HCT116 (cell line): Measurements from ENCODE around the gene SMIM28. TPM values are rescaled to one million over a fixed set of nuclear protein-coding genes. Genes with fewer than 3 reads are reported as not detected.

ENCODE experiments used
- ATAC-seq: fragments of 200-7000 bp; cut with Tn5 transposase; 2 replicates; pipeline ENCODE4 v1.9.1; 2020; ENCODE audit warnings: mild to moderate bottlenecking, moderate library complexity
- BruUV-seq: library from RNA; stranded (reverse); fragments of 400-500 nt; replicated peaks from 2 replicates; lab custom pipeline; 2021; lab: Mats Ljungman, UMichigan
- CTCF ChIA-PET: fragments of 300-600 bp; sonication (Branson Sonifier 250); formaldehyde crosslinking; loops from one replicate; lab custom pipeline; 2021; ENCODE audit warnings: antibody characterized with exemption; lab: Charles Lee
- POLR2A ChIA-PET: fragments of 300-600, 350-600 bp; sonication (Branson Sonifier 250); formaldehyde crosslinking; loops from one replicate; lab custom pipeline; 2021; ENCODE audit warnings: antibody characterized with exemption; lab: Charles Lee
- RAD21 ChIA-PET, 2 experiments: fragments of 300-600 bp; sonication (Branson Sonifier 250); formaldehyde crosslinking; loops; one replicate each; lab custom pipeline; 2023; ENCODE audit warnings: low total read pairs in 2 of 2; ENCODE audit not compliant: uncharacterized antibody in 2 of 2, unreplicated experiment in 2 of 2, low non-redundant PET in 1 of 2; lab: Charles Lee
- DNase-seq: peaks from one replicate; pipeline ENCODE4 v3.0.0-alpha.2; 2010; ENCODE audit warnings: low read depth, low spot score
- H2AFZ ChIP-seq: fragments of 200-600 bp; shearing (Covaris generic), sonication (generic); 2 replicates; pipeline ENCODE4 v1.6.1; 2017; ENCODE audit warnings: low read depth, mixed run types, mixed read lengths, antibody characterized with exemption, low read length; ENCODE audit not compliant: poor library complexity, severe bottlenecking
- H3K27ac ChIP-seq: 2 replicates; pipeline ENCODE4 v1.5.1; 2012; ENCODE audit warnings: low read depth, low read length
- H3K27me3 ChIP-seq: fragments of 200-600 bp; sonication (generic); 2 replicates; pipeline ENCODE4 v1.6.1; 2016; ENCODE audit warnings: mixed run types, low read length, mixed read lengths; ENCODE audit not compliant: insufficient read depth
- H3K36me3 ChIP-seq, 2 experiments: fragments of 200-500 bp in 1 of 2; fragments of 200-600 bp in 1 of 2; sonication (Bioruptor generic) in 1 of 2; sonication (generic) in 1 of 2; 2 replicates each; pipeline versions ENCODE4 v1.5.1 to v1.6.1; 2014 to 2016; ENCODE audit warnings: low read length in 2 of 2, inconsistent platforms in 1 of 2, mixed read lengths in 1 of 2, mixed run types in 1 of 2; ENCODE audit not compliant: insufficient read depth in 2 of 2, control insufficient read depth in 1 of 2
- H3K4me1 ChIP-seq, 2 experiments: fragments of 200-600 bp in 1 of 2; sonication (generic) in 1 of 2; 2 replicates each; pipeline versions ENCODE4 v1.5.1 to v1.6.1; 2012 to 2017; ENCODE audit warnings: low read length in 2 of 2, inconsistent platforms in 1 of 2, mild to moderate bottlenecking in 1 of 2, mixed read lengths in 1 of 2, mixed run types in 1 of 2, moderate library complexity in 1 of 2; ENCODE audit not compliant: insufficient read depth in 2 of 2, control insufficient read depth in 1 of 2
- H3K4me2 ChIP-seq: fragments of 200-600 bp; sonication (generic); 2 replicates; pipeline ENCODE4 v1.6.1; 2017; ENCODE audit warnings: mixed run types, low read length, mixed read lengths
- H3K4me3 ChIP-seq, 2 experiments: fragments of 200-600 bp in 1 of 2; sonication (generic) in 1 of 2; replicated peaks in 1 of 2; 2 replicates each; pipeline ENCODE4 v1.5.1; 2011 to 2016; ENCODE audit warnings: low read length in 2 of 2, control low read depth in 1 of 2, low read depth in 1 of 2, mild to moderate bottlenecking in 1 of 2, mixed read lengths in 1 of 2, mixed run types in 1 of 2
- H3K79me2 ChIP-seq: fragments of 200-600 bp; sonication (generic); 2 replicates; pipeline ENCODE4 v1.6.1; 2017; ENCODE audit warnings: mild to moderate bottlenecking, mixed run types, low read length, moderate library complexity, mixed read lengths; ENCODE audit not compliant: insufficient read depth
- H3K9ac ChIP-seq: fragments of 200-600 bp; sonication (generic); 2 replicates; pipeline ENCODE4 v1.6.1; 2016; ENCODE audit warnings: low read length, mixed read lengths
- H3K9me2 ChIP-seq: fragments of 200-600 bp; sonication (generic), shearing (Covaris generic); 2 replicates; pipeline ENCODE4 v1.6.1; 2017; ENCODE audit warnings: mixed run types, mild to moderate bottlenecking, moderate library complexity; ENCODE audit not compliant: insufficient read depth
- H3K9me3 ChIP-seq, 2 experiments: fragments of 200-500 bp in 1 of 2; fragments of 200-600 bp in 1 of 2; sonication (Bioruptor generic) in 1 of 2; sonication (generic) in 1 of 2; 2 replicates each; pipeline ENCODE4 v1.6.1; 2014 to 2017; ENCODE audit warnings: low read length in 2 of 2, mixed read lengths in 2 of 2, inconsistent platforms in 1 of 2, low read depth in 1 of 2, mild to moderate bottlenecking in 1 of 2, mixed run types in 1 of 2, moderate library complexity in 1 of 2; ENCODE audit not compliant: control insufficient read depth in 1 of 2, insufficient read depth in 1 of 2
- H4K20me1 ChIP-seq: fragments of 200-600 bp; sonication (generic), shearing (Covaris generic); 2 replicates; pipeline ENCODE4 v1.6.1; 2017; ENCODE audit warnings: mixed run types, mild to moderate bottlenecking, moderate library complexity; ENCODE audit not compliant: insufficient read depth
- ATF3 ChIP-seq: IDR thresholded peaks from 2 replicates; pipeline ENCODE4 v1.6.1; 2012
- CBX3 ChIP-seq: IDR thresholded peaks from 2 replicates; pipeline ENCODE4 v1.6.1; 2012; ENCODE audit warnings: low read depth
- CEBPB ChIP-seq: IDR thresholded peaks from 2 replicates; pipeline ENCODE4 v1.6.1; 2012; ENCODE audit warnings: low read depth
- CTCF ChIP-seq, 3 experiments: fragments of 200-600 bp in 1 of 3; sonication (generic) in 1 of 3; IDR thresholded peaks in 2 of 3; conservative IDR thresholded peaks in 1 of 3; 2 replicates each; pipeline ENCODE4 v1.5.1; 2012 to 2017; ENCODE audit warnings: low read depth in 2 of 3, low read length in 2 of 3, antibody characterized with exemption in 1 of 3, borderline replicate concordance in 1 of 3, control low read depth in 1 of 3, mild to moderate bottlenecking in 1 of 3, mixed read lengths in 1 of 3, mixed run types in 1 of 3, moderate library complexity in 1 of 3; ENCODE audit not compliant: insufficient read depth in 1 of 3
- ELF1 ChIP-seq: IDR thresholded peaks from 2 replicates; pipeline ENCODE4 v1.6.1; 2012; ENCODE audit warnings: low read depth, borderline replicate concordance
- EZH2 ChIP-seq: fragments of 200-600 bp; sonication (generic); IDR thresholded peaks from 2 replicates; pipeline ENCODE4 v1.6.1; 2017; ENCODE audit warnings: antibody characterized with exemption, mixed run types
- FOSL1 ChIP-seq: IDR thresholded peaks from 2 replicates; pipeline ENCODE4 v1.6.1; 2012; ENCODE audit warnings: low read depth
- MAX ChIP-seq: IDR thresholded peaks from 2 replicates; pipeline ENCODE4 v1.6.1; 2012
- POLR2AphosphoS5 ChIP-seq: IDR thresholded peaks from 2 replicates; pipeline ENCODE4 v1.6.1; 2011; ENCODE audit warnings: mild to moderate bottlenecking, low read depth, low read length, moderate library complexity
- RAD21 ChIP-seq: IDR thresholded peaks from 2 replicates; pipeline ENCODE4 v1.6.1; 2012; ENCODE audit warnings: low read depth, mild to moderate bottlenecking
- SIN3A ChIP-seq: IDR thresholded peaks from 2 replicates; pipeline ENCODE4 v1.6.1; 2012; ENCODE audit warnings: low read depth
- SP1 ChIP-seq: IDR thresholded peaks from 2 replicates; pipeline ENCODE4 v1.6.1; 2012; ENCODE audit warnings: low read depth
- SRF ChIP-seq: IDR thresholded peaks from 2 replicates; pipeline ENCODE4 v1.6.1; 2012; ENCODE audit warnings: low read depth
- YY1 ChIP-seq: IDR thresholded peaks from 2 replicates; pipeline ENCODE4 v1.6.1; 2011; ENCODE audit warnings: low read length, low read depth, moderate library complexity, mild to moderate bottlenecking; ENCODE audit not compliant: insufficient replicate concordance; ENCODE audit errors: extremely low read depth
- ZNF274 ChIP-seq: fragments of 200-500 bp; sonication (Bioruptor generic); IDR thresholded peaks from 2 replicates; pipeline ENCODE4 v1.6.1; 2014; ENCODE audit warnings: mild to moderate bottlenecking, low read depth, low read length, inconsistent platforms
- intact Hi-C: fragments of 100-400 bp; cut with micrococcal nuclease; formaldehyde crosslinking; loops from 2 replicates; pipeline ENCODE4 v1.10.0; 2022
- total RNA-seq: library from RNA; stranded (reverse); gene quantifications from one replicate; pipeline ENCODE4 v1.2.1, GENCODE V29; 2021; ENCODE audit not compliant: unreplicated experiment

SMIM28 gene
- total RNA-seq, 1 experiment from 2014 or later = not detected

- no TSS peak for BruUV-seq
- Histone ChIP-seq H3K4me1 (no peaks in the 10 kb centered on the region), H3K79me2 (no peaks in the 10 kb centered on the region), H3K36me3 (no peaks in the 10 kb centered on the region; a peak in 1 of 4 replicates), H3K9ac (no peak overlapping the region), H3K4me3 (no peak overlapping the region), H4K20me1 (no peaks in the 10 kb centered on the region), H3K27ac (no peak overlapping the region), H2AFZ (no peak overlapping the region), H3K9me3 (no peaks in the 10 kb centered on the region), H3K9me2 (no peaks in the 10 kb centered on the region), H3K27me3 (no peaks in the 10 kb centered on the region), H3K4me2 (no peak overlapping the region)
- DNase-seq = no peak
- no peak for TF ChIP-seq YY1
- no peak for TF ChIP-seq ATF3
- no peak for TF ChIP-seq CTCF (IDR thresholded peaks at IDR 0.05 in 2 of 3, conservative IDR thresholded peaks at IDR 0.05 in 1 of 3; ENCODE audit: borderline replicate concordance in 1 of 3, insufficient read depth in 1 of 3, low read depth in 2 of 3, low read length in 2 of 3)
- no peak for TF ChIP-seq SP1
- no peak for TF ChIP-seq CBX3
- no peak for TF ChIP-seq SRF
- TF ChIP-seq POLR2AphosphoS5 = no peak
- TF ChIP-seq SIN3A = no peak
- ATAC-seq = no peak
- ChIA-PET POLR2A (no interaction called here), RAD21 (no interaction called here), CTCF (no interaction called here)
- intact Hi-C loops = no loop called here
Measured at GRCh38 chr6:138328210-138328609, 49.5 kb upstream of the SMIM28 start.

GRCh38 chr6:138330763-138331162 is 46.9 kb upstream of the SMIM28 start:
- DNase-seq (no peak), ATAC-seq (no peak)
- Histone ChIP-seq H3K9ac (no peak overlapping the region), H3K27ac (no peak overlapping the region), H4K20me1 (no peaks in the 10 kb centered on the region), H3K27me3 (no peaks in the 10 kb centered on the region), H3K4me1 (no peaks in the 10 kb centered on the region), H3K79me2 (no peaks in the 10 kb centered on the region), H3K4me3 (no peak overlapping the region), H3K9me2 (no peaks in the 10 kb centered on the region), H3K4me2 (no peak overlapping the region), H3K9me3 (no peaks in the 10 kb centered on the region), H2AFZ (no peak overlapping the region), H3K36me3 (no peaks in the 10 kb centered on the region)
- ChIA-PET POLR2A (no interaction called here), RAD21 (no interaction called here), CTCF (no interaction called here)
- no TSS peak for BruUV-seq
- intact Hi-C loops = no loop called here
- TF ChIP-seq MAX (no peak), SP1 (no peak), FOSL1 (no peak), RAD21 (no peak), YY1 (no peak), CBX3 (no peak), CEBPB (no peak), ELF1 (no peak), EZH2 (no peak), ZNF274 (no peak)
